Measurements from ENCODE around the gene NAV3.

Gene NAV3

GRCh38 chr12:78155546-78155945, 324.9 kb downstream of the NAV3 start:
- TF ChIP-seq CTCF (IDR thresholded peaks at IDR 0.05; ENCODE audit: low read depth, low read length, missing control alignments), result no peak
- H3K4me3 ChIP-seq (ENCODE audit: low read depth, low read length), result no peak overlapping the region
- DNase-seq (ENCODE audit: low read depth), result no peak
- in situ Hi-C loops (cut with HindIII; ENCODE audit: low sequenced_read_pairs), result no loop called here

GRCh38 chr12:78156751-78157150, 326.1 kb downstream of the NAV3 start:
- no peak overlapping the region for H3K4me3 ChIP-seq (ENCODE audit: low read depth, low read length)
- no peak for TF ChIP-seq CTCF (IDR thresholded peaks at IDR 0.05; ENCODE audit: low read depth, low read length, missing control alignments)
- in situ Hi-C loops (cut with HindIII; ENCODE audit: low sequenced_read_pairs), result no loop called here

GRCh38 chr12:78157199-78157598, 326.5 kb downstream of the NAV3 start:
- H3K4me3 ChIP-seq (ENCODE audit: low read depth, low read length), result no peak overlapping the region
- no peak for DNase-seq (ENCODE audit: low read depth)
- TF ChIP-seq CTCF (IDR thresholded peaks at IDR 0.05; ENCODE audit: low read depth, low read length, missing control alignments), result no peak
- in situ Hi-C loops (cut with HindIII; ENCODE audit: low sequenced_read_pairs), result no loop called here

More at GRCh38 chr12:78156751-78157150, 326.1 kb downstream of the NAV3 start:
- DNase-seq (ENCODE audit: low read depth), result no peak

GRCh38 chr12:78164154-78164553, 333.5 kb downstream of the NAV3 start:
- no peak overlapping the region for H3K4me3 ChIP-seq (ENCODE audit: low read depth, low read length)
- in situ Hi-C loops (cut with HindIII; ENCODE audit: low sequenced_read_pairs), result no loop called here
- no peak for DNase-seq (ENCODE audit: low read depth)
- TF ChIP-seq CTCF (IDR thresholded peaks at IDR 0.05; ENCODE audit: low read depth, low read length, missing control alignments), result no peak

- in situ Hi-C loops (cut with HindIII; ENCODE audit: low sequenced_read_pairs), result no loop called here
- no peak for TF ChIP-seq CTCF (IDR thresholded peaks at IDR 0.05; ENCODE audit: low read depth, low read length, missing control alignments)
- no peak overlapping the region for H3K4me3 ChIP-seq (ENCODE audit: low read depth, low read length)
- no peak for DNase-seq (ENCODE audit: low read depth)
These were observed 336.8 kb downstream of the NAV3 start for GRCh38 chr12:78167510-78167909.

- in situ Hi-C loops (cut with HindIII; ENCODE audit: low sequenced_read_pairs), result no loop called here
- TF ChIP-seq CTCF (IDR thresholded peaks at IDR 0.05; ENCODE audit: low read depth, low read length, missing control alignments), result no peak
- H3K4me3 ChIP-seq (ENCODE audit: low read depth, low read length), result no peak overlapping the region
- no peak for DNase-seq (ENCODE audit: low read depth)
These were observed 340.4 kb downstream of the NAV3 start for GRCh38 chr12:78171061-78171460.

GRCh38 chr12:78176643-78177042, 345.9 kb downstream of the NAV3 start:
- in situ Hi-C loops (cut with HindIII; ENCODE audit: low sequenced_read_pairs), result no loop called here
- H3K4me3 ChIP-seq (ENCODE audit: low read depth, low read length), result no peak overlapping the region
- DNase-seq (ENCODE audit: low read depth), result no peak
- TF ChIP-seq CTCF (IDR thresholded peaks at IDR 0.05; ENCODE audit: low read depth, low read length, missing control alignments), result no peak
